HG03469 (cell line): ENCODE measurements around the gene TRIM52.

Experiments
- ATAC-seq: cut with Tn5 transposase; IDR thresholded peaks from one replicate; pipeline ENCODE4 v1.9.1; 2021; ENCODE audit warnings: mild to moderate bottlenecking, moderate library complexity, moderate number of reproducible peaks; ENCODE audit not compliant: unreplicated experiment

The TRIM52 gene

DNA sequence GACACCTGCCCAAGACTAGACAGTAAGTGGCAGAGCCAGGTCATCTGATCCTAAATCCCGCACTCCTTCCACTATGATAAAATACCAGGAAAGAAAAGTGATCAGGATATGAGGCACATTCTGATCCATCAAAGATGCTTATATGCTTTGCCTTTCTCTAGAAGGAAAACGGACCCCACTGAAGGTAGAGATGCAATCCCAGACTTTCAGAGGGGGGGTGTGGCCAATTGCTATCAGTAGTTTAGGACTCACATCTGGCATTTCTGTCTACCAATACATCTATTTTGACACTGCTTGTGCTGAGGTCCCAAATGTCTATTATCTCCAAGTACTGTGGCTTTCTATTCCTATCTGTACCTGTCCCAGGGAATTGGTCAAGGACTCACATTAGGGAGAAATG is 1.7 kb downstream of the TRIM52 start:
- ATAC-seq: no peak

DNA sequence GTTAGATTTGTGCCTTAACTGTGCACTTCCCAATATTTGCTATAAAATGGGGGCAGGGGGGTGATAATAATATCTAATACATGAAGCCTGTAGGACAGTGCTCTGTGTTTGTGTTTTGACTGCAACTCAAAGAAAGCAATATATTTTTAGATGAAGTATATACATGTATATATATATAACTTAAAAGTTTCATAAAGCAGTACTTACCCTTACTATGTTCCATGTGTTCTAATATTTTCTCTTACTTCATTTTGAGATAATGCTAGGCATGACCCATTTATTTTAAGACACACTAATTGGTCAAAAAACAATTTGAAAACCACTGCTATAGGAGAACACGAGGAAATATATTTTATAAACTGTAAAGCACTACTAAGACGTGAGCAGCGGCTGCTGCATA is 2.4 kb downstream of the TRIM52 start:
- ATAC-seq: no peak

DNA sequence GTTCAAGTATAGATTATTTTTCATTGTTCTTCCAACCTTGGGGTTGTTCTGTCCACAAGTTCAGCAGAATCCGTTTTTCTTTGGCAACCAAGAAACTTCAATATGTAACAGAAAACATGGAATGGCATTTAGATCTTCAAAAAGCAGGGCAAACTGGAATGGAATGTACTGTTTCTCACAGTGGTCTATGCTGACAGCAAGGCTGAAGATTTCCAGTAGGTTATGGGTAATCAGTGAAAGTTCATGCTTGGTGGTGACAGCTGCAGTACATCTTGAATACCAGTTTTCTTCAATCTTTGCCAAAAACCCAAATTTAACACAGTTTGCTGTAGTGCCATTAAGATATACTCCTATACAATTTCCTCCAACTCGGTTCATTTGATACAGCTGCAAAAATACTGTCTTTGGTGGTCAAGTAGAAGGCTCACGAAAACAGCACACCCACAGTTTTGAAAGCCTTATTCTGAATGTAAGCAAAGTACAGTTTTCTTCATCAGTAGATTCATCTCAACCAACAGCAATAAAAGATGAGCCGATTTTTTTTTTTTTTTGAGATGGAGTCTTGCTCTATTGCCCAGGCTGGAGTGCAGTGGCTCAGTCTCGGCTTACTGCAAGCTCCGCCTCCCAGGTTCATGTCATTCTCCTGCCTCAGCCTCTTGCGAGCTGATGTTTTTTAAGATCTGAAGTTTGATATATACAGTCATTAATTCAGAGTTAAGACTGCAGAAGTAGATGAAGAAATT is 4.9 kb downstream of the TRIM52 start:
- no peak for ATAC-seq

DNA sequence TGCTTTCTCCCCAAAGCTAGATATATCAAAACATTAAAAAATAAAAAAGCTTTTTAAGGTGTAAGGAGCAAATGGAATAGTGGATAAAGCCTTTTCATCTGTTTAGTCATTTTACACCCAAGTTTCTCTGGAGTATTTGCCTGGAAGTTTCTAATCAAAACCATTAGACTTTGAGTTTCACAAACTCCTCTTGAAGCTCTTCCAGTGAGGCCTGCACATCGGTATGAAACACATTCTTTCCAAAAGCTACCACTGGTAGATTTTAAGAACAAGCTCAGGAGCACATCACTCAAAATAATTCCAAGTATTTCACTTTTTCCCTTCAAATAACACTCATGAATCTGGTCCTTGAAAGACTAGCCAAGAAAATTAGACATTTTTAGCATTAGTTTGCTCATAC is 5.7 kb downstream of the TRIM52 start:
- no peak for ATAC-seq

DNA sequence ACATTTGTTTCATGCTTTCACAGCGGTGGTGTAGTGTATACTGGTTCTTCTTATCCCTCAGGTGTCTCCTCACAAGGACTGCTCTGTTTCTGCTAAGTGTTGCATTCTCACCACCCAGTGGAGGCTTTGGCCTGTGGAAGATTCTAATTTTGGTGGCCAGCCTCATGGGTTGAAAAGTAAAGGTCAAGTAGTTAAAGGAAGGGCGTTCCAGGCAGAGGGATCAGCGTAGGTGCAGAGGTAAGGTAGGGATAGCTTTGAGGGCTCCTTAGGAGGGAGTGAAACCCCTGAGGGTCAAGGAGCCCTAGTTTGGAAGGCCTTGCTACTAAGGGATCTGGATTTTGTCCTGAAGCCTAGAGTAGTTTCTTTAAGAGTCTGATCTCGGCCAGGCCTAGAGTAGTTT is 12.7 kb downstream of the TRIM52 start:
- no peak for ATAC-seq

DNA sequence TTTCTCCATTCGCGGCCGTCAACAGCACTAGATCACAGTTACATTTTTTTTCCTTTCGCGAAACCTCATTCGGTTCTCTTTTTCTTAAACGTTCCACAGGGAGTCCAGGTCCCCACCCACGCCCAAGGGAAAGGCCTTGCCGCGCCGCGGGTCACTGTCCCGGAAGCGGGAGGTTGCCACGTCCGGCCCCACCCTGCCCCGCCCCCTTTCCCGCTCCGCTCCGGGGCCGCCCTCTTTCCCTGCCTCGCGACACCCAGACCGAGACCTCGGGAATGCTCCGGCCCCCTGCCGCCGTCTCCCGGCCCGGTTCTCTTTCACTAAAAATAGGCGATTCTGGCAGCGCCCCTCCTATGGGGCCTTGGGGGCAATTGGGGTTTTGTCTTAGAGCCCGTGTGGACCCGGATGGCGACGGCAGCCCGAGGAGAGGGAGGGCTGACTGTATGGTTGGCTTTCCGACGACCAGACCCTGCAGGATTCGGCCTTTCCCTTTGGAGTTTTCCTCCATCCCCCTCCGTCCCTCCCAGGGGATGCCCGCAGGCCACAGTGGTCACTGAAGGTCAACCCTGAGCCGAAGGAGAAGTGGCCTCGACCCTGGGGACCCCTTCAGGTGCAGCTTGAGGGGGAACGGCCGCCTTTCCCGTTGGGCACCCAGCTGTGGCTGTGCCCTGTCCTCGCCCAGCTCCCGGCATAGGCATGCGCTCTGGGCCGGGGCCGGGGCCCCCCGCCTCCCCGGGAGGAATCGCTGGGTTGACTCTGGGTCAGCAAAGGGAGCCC is 14.5 kb downstream of the TRIM52 start:
- no peak for ATAC-seq

DNA sequence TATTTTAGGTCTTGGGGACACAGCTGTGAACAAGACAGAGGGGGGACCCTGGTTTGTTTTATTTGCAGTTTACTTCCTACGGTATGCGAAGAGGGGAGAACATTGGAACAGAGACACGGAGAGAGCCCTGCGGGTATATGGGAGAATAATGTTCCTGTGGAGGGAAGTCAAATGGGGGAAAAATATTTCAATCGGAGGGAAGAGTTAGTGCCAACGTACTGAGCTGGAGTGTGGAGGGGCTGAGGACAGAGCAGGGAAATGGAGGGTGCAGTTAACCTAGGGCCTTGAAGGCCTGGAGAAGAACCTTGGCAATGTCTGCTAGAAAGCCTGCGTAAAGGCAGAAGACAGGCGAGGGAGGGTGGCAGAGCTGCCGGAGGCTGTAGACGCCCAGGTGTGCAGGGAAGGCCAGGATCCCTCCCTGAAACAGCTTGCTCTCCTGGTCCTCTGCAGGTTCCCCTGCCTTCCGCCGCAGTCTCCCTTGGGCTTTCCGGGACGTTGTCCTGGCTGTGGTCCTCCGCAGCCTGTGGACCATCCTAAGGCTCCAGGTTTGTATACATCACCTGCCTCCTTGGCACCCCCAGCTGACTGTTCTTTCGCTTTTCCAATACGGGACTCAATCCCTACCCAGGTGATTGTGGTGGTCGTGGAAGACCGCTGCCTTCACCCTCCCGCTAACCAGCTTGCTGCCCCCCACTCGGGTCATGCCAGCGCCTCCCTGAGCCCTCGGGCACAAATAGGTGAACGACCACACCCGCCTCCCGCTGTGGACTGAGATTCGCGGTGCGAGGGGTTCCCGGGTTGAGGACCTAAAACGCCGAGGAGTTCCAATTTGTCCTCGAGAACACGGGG is 15.3 kb downstream of the TRIM52 start:
- no peak for ATAC-seq

DNA sequence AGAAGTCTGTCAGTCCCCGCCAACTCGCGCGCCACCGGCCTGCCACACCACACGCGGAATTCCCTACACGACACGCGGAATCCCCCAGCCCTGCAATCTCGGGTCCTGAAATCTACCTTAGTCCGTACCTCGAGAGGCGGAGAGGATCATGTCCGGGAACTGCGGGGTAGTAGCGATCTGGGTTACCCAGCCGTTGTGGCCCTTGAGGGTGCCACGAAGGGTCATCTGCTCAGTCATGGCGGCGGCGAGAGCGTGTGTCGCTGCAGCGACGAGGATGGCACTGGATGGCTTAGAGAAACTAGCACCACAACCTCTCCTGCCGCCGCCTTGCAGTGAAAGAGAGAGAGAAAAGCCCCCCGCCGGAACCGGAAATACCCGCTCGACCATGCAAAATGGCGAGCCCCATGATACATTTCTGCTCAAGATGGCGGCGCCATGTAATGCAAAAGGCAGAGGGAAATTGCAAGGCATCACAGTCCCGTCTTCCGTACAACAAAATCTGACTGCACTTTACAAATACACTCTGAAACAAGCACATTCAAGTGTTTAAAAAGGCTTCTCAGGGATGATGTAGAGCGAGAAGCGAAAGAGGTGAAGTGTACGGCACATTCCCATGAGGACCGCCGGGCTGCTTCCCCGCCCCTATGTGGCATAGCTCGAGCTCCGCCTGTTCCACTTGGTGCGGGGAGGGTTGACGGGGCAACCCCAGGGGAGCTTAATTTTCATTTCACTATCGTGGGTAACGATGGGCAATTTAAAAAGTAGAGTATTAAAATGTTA is 17.2 kb downstream of the TRIM52 start, which contains the start of gene RACK1:
TSS of gene RACK1 (minus strand) at position 343 of the 780 bp plus-strand sequence. CDS start at position 237, 106 bp downstream.
- ATAC-seq: peak; percentile 41

DNA sequence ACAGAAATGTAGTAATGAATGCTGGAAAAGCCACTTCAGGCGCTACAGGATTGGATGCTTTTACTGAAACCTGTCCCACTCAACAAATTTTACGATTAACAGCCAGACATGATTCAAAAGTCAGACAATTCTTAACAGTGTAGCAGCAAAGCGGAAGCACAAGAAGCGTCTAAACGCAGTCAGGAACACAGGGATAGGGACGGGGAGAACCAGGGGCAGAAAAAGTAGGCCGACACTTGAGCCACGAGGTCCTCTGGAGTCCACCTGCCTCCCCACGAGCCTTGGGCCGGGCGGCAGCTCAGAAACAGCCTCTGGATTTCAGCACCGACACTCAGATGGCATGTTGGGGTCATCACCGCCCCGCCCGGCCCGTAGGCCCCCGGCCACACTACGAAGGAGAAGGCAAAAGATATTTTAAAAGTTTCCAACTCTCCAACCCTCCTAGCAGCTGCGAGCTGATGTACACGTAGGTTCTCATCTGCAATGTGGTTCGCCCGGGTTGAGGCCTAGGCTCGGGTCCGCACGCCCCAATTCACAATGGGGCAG is 17.9 kb downstream of the TRIM52 start:
- ATAC-seq: no peak

DNA sequence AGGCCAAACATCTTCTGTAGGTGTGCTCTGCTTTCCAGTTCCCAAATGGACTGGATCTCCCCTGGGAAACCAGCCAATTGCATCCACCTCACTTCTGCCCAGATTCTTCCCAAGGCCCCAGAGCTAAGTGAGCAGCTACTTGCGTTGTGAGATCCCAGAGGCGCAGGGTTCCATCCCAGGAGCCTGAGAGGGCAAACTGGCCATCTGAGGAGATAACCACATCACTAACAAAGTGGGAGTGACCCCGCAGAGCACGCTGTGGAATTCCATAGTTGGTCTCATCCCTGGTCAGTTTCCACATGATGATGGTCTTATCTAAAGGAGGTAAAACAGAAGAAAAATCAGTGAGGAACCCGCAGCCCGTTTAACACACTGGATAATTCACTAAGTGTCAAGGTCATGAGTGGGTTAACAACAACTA is 18.9 kb downstream of the TRIM52 start:
- no peak for ATAC-seq

DNA sequence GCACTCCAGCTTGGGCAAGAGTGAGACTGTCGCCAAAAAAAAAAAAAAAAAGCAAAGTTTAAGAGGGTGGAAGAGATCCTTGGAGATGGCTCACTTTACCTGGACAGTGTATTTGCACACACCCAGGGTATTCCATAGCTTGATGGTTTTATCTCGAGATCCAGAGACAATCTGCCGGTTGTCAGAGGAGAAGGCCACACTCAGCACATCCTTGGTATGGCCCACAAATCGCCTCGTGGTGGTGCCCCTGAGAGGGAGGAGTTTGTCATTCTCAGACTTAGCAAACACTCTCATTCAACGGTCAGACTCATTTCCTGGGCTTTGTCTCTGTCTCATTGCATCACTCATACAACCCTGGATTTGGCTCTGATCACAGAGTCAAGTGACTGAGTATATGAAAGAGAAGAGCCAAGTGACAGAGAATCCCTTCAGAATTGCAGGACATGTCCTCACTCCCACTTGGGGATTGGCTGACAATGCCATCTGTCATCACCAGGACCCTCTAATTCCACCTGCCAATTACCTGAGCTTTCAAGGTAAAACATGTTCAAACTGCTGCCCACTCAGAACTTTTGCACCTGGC is 19.5 kb downstream of the TRIM52 start:
- ATAC-seq: no peak

DNA sequence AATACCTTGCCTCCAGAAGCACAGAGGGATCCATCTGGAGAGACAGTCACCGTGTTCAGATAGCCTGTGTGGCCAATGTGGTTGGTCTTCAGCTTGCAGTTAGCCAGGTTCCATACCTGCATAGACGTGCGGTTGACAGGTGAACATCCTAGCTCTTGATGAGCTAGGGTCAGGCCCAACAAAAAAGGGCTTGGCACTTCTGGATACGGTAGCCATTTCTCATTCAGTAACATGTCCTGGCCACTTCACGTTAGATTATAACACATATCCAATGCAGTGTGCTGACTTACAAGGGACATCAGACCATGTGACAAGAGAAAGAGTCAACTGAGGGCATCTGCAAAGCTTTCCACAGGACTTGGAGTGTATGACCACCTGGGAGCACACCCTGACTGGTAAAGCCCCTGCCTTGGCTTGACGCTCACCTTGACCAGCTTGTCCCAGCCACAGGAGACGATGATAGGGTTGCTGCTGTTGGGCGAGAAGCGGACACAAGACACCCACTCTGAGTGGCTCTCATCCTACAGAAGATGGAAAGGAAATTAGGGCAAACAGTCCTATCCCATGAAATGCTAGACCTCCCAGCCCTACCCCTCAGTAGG is 21.8 kb downstream of the TRIM52 start:
- ATAC-seq: no peak

DNA sequence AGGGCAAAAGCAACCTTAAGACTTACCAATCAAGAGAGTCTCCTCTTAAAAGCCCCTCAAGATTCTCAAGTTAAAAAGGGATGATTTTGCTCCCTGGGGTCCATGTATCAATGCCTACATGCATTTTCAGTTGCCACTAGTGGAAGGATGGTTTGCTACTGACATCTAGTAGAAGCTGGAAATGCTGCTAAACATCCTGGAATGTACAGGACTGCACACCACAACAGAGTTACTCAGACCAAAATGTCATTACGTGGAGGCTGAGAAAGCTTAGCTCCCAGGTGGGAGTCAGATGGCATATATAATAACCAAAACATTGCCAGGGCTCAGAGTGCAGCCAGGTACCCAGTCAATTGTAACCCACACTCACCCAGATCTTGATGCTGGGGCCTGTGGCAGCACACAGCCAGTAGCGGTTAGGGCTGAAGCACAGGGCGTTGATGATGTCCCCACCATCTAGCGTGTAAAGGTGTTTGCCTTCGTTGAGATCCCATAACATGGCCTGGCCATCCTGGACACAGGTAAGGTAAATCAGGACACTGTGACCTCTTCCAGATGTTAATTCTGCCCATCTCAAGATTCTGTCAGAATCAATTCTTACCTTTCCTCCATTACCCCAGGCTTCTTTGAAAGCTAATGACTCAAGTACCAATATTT is 23.1 kb downstream of the TRIM52 start:
- ATAC-seq: no peak

DNA sequence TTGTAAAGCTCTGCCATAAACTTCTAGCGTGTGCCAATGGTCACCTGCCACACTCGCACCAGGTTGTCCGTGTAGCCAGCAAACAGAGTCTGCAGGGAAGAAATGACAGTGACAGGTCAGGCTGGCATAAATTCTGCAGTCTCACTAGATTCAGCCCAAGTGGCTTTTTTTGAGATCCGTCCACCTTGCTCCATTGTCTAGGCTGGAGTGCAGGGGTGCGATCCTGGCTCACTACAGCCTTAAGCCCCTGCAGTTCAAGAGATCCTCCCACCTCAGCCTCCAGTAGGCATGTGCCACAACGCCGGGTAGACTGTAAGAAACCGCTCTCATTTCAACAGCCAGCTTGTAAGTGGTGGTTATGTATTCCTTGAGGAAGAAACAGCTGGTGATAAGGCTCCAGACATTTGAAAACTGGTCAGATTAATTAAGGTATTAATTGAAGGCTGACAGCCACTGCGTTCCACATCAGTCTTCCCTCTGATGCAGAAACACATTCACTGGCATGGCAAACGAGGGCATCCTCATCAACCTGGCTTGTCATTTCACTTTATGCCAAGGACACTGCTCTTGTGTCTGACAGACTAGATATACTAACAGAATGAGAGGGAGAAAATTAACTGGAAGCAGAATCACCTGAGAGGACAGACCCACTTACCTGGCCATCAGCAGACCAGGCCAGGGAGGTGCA is 23.8 kb downstream of the TRIM52 start:
- no peak for ATAC-seq

DNA sequence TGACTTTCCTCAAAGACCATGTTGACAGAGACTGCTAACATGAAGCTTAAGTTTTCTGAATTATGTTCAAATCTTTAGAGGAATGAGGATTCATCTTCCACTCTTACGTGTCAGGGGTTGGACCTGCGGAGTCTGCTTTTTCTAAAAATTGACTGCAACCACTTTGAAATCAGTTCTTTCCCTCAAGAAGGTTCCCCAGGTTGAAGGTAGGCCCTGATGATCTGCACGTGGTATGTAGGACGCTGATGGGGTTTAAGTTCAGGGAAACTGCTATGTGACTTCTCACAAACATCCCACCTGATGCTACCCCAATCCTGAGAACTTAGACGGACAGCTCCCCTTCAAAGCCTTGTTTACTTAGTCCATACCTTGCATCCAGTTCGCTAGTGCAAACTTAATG is 24.5 kb downstream of the TRIM52 start:
- ATAC-seq: no peak

DNA sequence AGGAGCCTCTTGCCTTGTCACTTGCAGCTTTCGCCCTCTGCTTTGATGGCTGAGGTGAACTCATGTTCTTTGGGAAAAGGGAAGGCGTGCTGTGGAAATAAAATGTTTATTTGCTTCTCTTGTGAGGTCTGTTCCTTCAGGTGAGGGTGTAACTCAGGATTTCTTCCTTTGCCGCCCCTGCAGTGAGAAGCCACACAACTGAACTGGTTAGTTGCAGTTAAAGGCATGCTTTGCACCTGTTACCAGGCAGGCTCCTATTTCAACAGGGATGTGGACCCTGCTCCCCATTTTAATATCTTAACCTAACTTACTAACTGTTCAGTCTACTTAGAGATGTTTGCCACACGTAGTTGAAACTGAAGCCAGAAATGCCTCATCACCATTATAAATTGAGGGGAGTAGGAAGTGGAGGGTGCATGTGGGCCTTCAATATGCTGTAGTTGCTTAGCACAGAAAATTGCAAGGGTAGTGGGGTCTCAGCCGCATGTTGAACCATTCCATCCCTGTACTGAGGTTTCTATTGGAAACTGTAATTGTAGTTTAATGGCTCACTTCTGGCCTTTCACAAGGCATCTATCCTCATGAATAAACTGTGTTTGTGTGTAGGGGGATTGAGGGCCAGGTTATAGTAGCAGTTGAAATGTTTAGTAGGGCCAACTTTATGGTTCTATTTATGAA is 25.1 kb downstream of the TRIM52 start:
- no peak for ATAC-seq

DNA sequence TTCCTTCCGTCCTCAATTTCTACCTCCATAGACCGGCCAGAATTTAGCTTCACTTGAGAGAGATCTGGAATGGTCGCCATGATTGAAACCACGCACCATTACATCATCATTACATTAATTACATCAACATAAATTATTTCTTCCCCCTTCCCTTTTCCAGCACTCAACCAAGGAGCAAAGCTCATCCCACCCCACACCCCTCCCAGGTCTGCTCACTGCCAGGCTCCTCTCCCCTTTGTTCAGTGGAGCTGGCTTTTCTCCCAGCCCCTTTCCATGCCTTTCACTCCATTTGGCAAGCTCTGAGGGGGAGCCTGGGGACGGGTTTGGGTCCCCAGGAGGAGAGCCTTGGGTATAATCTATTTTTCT is 25.6 kb downstream of the TRIM52 start:
- no peak for ATAC-seq
